ENCODE data around the gene TSPAN17.

- TF ChIP-seq CTCF (IDR thresholded peaks at IDR 0.05; ENCODE audit: poor library complexity) (no peak), EZH2 (IDR thresholded peaks at IDR 0.05; ENCODE audit: borderline replicate concordance) (no peak), EZH2phosphoT487 (IDR thresholded peaks at IDR 0.05; ENCODE audit: low read depth, severe bottlenecking, unreplicated experiment) (no peak)
These were observed 27.5 kb upstream of the TSPAN17 start for GRCh38 chr5:176619569-176620332.

Measured in hepatocyte (in vitro differentiated cells).